HG03575 (cell line): ENCODE data around the gene NPW.

Source experiments
- ATAC-seq: cut with Tn5 transposase; IDR thresholded peaks from one replicate; pipeline ENCODE4 v1.9.1; 2021; ENCODE audit not compliant: unreplicated experiment, insufficient number of reproducible peaks, low FRiP score; ENCODE audit errors: extremely low read depth

The NPW gene

GRCh38 chr16:1983544-1984346, 35.8 kb upstream of the NPW start, which contains the start of gene GFER:
TSS of gene GFER (plus strand) at chr16:1984193. CDS start at chr16:1984219, 26 bp downstream.
- no peak for ATAC-seq

GRCh38 chr16:1984347-1985225, 35.0 kb upstream of the NPW start:
- no peak for ATAC-seq

GRCh38 chr16:1985466-1986150, 34.0 kb upstream of the NPW start:
- ATAC-seq, result no peak

- no peak for ATAC-seq
Observed at GRCh38 chr16:1987198-1987597, 32.4 kb upstream of the NPW start.

GRCh38 chr16:1989209-1990100, 30.1 kb upstream of the NPW start, which contains the start of gene SYNGR3:
TSS of gene SYNGR3 (plus strand) at chr16:1989970. CDS start at chr16:1990103, 133 bp downstream.
- ATAC-seq, result no peak

- ATAC-seq, result no peak
Observed at GRCh38 chr16:1990101-1990350, 29.6 kb upstream of the NPW start.

GRCh38 chr16:1990351-1991134, 29.0 kb upstream of the NPW start:
- no peak for ATAC-seq

GRCh38 chr16:1991135-1991551, 28.4 kb upstream of the NPW start:
- ATAC-seq, result no peak

- ATAC-seq, result no peak
Observed at GRCh38 chr16:1991588-1991947, 28.0 kb upstream of the NPW start.

GRCh38 chr16:1991948-1992703, 27.5 kb upstream of the NPW start:
- no peak for ATAC-seq

GRCh38 chr16:1992704-1993317, 26.8 kb upstream of the NPW start:
- no peak for ATAC-seq

GRCh38 chr16:1993731-1994131, 25.9 kb upstream of the NPW start:
- ATAC-seq, result no peak

- ATAC-seq, result no peak
Observed at GRCh38 chr16:1997494-1998359, 21.9 kb upstream of the NPW start.

- no peak for ATAC-seq
Observed at GRCh38 chr16:1998360-1998835, 21.2 kb upstream of the NPW start.

- ATAC-seq, result no peak
Observed at GRCh38 chr16:1998852-1999801, 20.5 kb upstream of the NPW start.
